DND-41 (cell line): ENCODE data around the gene PBX3.

Experiments used
- ATAC-seq: fragments of 200-7000 bp; cut with Tn5 transposase; 3 replicates; pipeline ENCODE4 v1.9.1; 2021; ENCODE audit warnings: low read depth; ENCODE audit not compliant: insufficient read depth
- DNase-seq: peaks from one replicate; pipeline ENCODE4 v3.0.0-alpha.2; 2020
- H2AFZ ChIP-seq: 2 replicates; pipeline ENCODE4 v1.6.0; 2012; ENCODE audit warnings: low read depth, low read length
- H3K27ac ChIP-seq: 2 replicates; pipeline ENCODE4 v1.5.1; 2012; ENCODE audit warnings: low read length, inconsistent platforms
- H3K27me3 ChIP-seq: fragments of 200-600 bp; sonication (generic); 2 replicates; pipeline ENCODE4 v1.6.0; 2012; ENCODE audit warnings: low read length, mild to moderate bottlenecking, inconsistent platforms; ENCODE audit not compliant: insufficient read depth, poor library complexity
- H3K36me3 ChIP-seq: 2 replicates; pipeline ENCODE4 v1.5.1; 2012; ENCODE audit warnings: low read length, inconsistent platforms; ENCODE audit not compliant: insufficient read depth
- H3K4me1 ChIP-seq: 2 replicates; pipeline ENCODE4 v1.5.1; 2012; ENCODE audit warnings: mild to moderate bottlenecking, low read length; ENCODE audit not compliant: insufficient read depth
- H3K4me2 ChIP-seq: 2 replicates; pipeline ENCODE4 v1.6.0; 2012; ENCODE audit warnings: mild to moderate bottlenecking, moderate library complexity, low read length, inconsistent platforms; ENCODE audit not compliant: insufficient read depth
- H3K4me3 ChIP-seq, 2 experiments: fragments of 200-600 bp in 1 of 2; shearing (Covaris generic) in 1 of 2; 2 replicates each; pipeline ENCODE4 v1.5.1; 2012 to 2016; ENCODE audit warnings: inconsistent platforms in 2 of 2, low read length in 2 of 2, mild to moderate bottlenecking in 2 of 2, low read depth in 1 of 2, moderate library complexity in 1 of 2
- H3K79me2 ChIP-seq: 2 replicates; pipeline ENCODE4 v1.6.0; 2012; ENCODE audit warnings: low read length, inconsistent platforms; ENCODE audit not compliant: insufficient read depth
- H3K9ac ChIP-seq: 2 replicates; pipeline ENCODE4 v1.6.0; 2012; ENCODE audit warnings: low read depth, mild to moderate bottlenecking, inconsistent platforms, low read length, moderate library complexity
- H3K9me3 ChIP-seq: 2 replicates; pipeline ENCODE4 v1.5.1; 2012; ENCODE audit warnings: low read length, moderate library complexity, mild to moderate bottlenecking, inconsistent platforms; ENCODE audit not compliant: insufficient read depth, severe bottlenecking
- H4K20me1 ChIP-seq: 2 replicates; pipeline ENCODE4 v1.6.0; 2012; ENCODE audit warnings: low read length; ENCODE audit not compliant: insufficient read depth
- EZH2 ChIP-seq: IDR thresholded peaks from 3 replicates; pipeline ENCODE4 v1.6.1; 2012; ENCODE audit warnings: borderline replicate concordance, low read depth, mild to moderate bottlenecking, moderate library complexity, low read length, inconsistent platforms; ENCODE audit not compliant: severe bottlenecking
- TF ChIP-seq, protein P1 (sequence below): IDR thresholded peaks from 2 replicates; pipeline ENCODE4 v1.5.1; 2012; ENCODE audit warnings: borderline replicate concordance, low read length, moderate library complexity, mild to moderate bottlenecking; ENCODE audit not compliant: poor library complexity, severe bottlenecking; ENCODE audit errors: extremely low read depth

Gene PBX3

DNA sequence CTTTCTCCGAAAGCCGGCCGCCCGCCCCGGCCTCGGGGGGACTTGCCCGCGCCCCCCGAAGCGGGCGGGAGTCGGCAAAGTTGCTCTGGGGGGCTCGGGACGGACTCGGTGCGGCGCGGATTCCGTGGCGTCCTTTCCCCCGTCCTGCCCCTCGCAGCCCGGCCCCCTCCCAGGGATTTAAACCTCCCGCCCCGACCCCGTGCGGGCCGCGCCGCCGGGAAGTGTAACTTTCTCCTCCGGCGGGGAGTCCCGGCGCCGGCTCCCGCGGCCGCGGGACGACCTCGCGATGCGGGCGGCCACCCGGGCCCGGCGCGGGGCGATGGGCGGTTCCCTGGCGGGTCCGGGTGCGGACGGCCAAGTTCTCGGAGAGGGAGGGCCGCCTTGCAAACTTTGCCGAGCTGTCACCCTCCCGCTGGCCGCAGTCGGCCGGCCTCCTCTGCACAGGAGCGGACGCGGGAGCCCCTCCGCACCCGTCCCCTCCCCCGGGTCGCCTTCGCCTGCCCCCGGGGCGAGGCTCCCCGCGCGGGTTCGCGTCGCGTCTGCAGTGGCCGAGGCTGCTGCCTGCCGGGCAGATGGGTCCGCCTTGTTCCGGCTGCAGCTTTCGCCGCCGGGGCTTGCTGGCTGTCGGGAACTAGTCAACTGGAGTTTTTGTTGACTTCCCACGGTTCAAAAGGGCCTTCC is 732 bp downstream of the PBX3 start:
- no peaks in the 10 kb centered on the region for H3K9me3 ChIP-seq
- H3K27ac ChIP-seq = peak overlapping the region; percentile 75; the same call in 1 of the 2 replicates
- no peaks in the 10 kb centered on the region for H3K27me3 ChIP-seq
- peak; percentile 22 for DNase-seq
- no peak for TF ChIP-seq EZH2
- TF ChIP-seq, protein P1, sequence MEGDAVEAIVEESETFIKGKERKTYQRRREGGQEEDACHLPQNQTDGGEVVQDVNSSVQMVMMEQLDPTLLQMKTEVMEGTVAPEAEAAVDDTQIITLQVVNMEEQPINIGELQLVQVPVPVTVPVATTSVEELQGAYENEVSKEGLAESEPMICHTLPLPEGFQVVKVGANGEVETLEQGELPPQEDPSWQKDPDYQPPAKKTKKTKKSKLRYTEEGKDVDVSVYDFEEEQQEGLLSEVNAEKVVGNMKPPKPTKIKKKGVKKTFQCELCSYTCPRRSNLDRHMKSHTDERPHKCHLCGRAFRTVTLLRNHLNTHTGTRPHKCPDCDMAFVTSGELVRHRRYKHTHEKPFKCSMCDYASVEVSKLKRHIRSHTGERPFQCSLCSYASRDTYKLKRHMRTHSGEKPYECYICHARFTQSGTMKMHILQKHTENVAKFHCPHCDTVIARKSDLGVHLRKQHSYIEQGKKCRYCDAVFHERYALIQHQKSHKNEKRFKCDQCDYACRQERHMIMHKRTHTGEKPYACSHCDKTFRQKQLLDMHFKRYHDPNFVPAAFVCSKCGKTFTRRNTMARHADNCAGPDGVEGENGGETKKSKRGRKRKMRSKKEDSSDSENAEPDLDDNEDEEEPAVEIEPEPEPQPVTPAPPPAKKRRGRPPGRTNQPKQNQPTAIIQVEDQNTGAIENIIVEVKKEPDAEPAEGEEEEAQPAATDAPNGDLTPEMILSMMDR = no peak
- H3K9ac ChIP-seq = peak overlapping the region; percentile 85
- peaks cover 11% of the 10 kb centered on the region for H3K36me3 ChIP-seq
- H3K4me3 ChIP-seq = peak overlapping the region; percentile 81 to 99; a peak in 3 of 4 replicates
- H3K4me1 ChIP-seq = peaks cover 52% of the 10 kb centered on the region
- H3K4me2 ChIP-seq = peak overlapping the region; percentile 96
- peaks cover 7% of the 10 kb centered on the region; the same call in 1 of the 2 replicates for H4K20me1 ChIP-seq
- peak overlapping the region; percentile 98 for H2AFZ ChIP-seq
- no peak for ATAC-seq
- peaks cover 34% of the 10 kb centered on the region for H3K79me2 ChIP-seq

- H3K79me2 ChIP-seq = peaks cover 35% of the 10 kb centered on the region
- ATAC-seq (no peak), DNase-seq (no peak)
- peak overlapping the region; percentile 85 for H3K9ac ChIP-seq
- H3K9me3 ChIP-seq = no peaks in the 10 kb centered on the region
- H3K4me2 ChIP-seq = peak overlapping the region; percentile 96
- H3K4me1 ChIP-seq = peaks cover 52% of the 10 kb centered on the region
- peaks cover 11% of the 10 kb centered on the region for H3K36me3 ChIP-seq
- no peaks in the 10 kb centered on the region for H3K27me3 ChIP-seq
- H2AFZ ChIP-seq = 0 out of 2 replicates have a peak overlapping the region, but pooled peaks have one; percentile 25
- peak overlapping the region; percentile 81 to 99; a peak in 3 of 4 replicates for H3K4me3 ChIP-seq
- H4K20me1 ChIP-seq = peaks cover 7% of the 10 kb centered on the region; the same call in 1 of the 2 replicates
- H3K27ac ChIP-seq = no peak overlapping the region
- TF ChIP-seq, protein P1 = no peak
- TF ChIP-seq EZH2 = no peak
Observed at GRCh38 chr9:125748446-125749099, 1.4 kb downstream of the PBX3 start.

DNA sequence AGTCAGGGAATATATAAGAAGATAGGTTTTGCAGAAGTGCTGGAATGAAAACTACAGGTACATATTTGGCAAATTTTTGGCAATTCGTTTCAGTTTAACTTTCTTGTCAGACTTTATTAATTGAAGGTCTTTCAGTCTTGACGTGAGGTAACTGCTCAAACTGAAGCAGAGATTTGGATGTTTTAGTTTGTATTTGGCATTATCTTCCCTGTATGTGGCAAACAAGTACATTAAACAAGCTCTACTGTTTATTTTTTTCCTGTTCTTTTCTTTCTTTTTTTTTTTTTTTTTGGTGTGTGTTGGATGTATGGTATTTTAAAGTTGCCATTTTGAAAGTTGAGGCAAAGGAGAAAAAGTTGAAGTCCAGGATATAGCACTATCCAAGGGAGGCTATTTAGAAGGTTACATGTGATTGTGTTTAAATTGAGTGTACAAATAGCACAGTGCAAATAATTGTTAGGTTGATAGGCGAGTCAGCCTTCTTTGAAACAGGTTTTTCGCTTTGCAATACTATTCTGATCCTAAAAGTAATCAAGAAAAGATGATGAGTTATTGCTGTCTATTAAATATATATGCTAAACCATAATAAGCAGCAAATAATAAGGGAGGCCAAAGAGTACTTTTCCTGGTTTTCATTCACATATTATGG is 2.2 kb downstream of the PBX3 start:
- ATAC-seq (no peak), DNase-seq (no peak)
- TF ChIP-seq, protein P1 = no peak
- TF ChIP-seq EZH2 = no peak
- H3K27me3 ChIP-seq = no peaks in the 10 kb centered on the region
- H3K36me3 ChIP-seq = peaks cover 17% of the 10 kb centered on the region
- H3K79me2 ChIP-seq = peaks cover 43% of the 10 kb centered on the region
- H3K4me2 ChIP-seq = peak overlapping the region; percentile 96
- H3K9ac ChIP-seq = peak overlapping the region; percentile 10; the same call in 1 of the 2 replicates
- peaks cover 52% of the 10 kb centered on the region for H3K4me1 ChIP-seq
- H2AFZ ChIP-seq = no peak overlapping the region
- no peak overlapping the region for H3K27ac ChIP-seq
- peaks cover 7% of the 10 kb centered on the region; the same call in 1 of the 2 replicates for H4K20me1 ChIP-seq
- H3K4me3 ChIP-seq = peak overlapping the region in 1 of 2 experiments; percentile 12; a peak in 1 of 4 replicates
- H3K9me3 ChIP-seq = no peaks in the 10 kb centered on the region
